Measurements from ENCODE around the gene RAB40C.

- no peak for TF ChIP-seq EP300 (IDR thresholded peaks at IDR 0.05)
- TF ChIP-seq CTCF (IDR thresholded peaks at IDR 0.05) = no peak
Measured at GRCh38 chr16:600781-601180, 10.9 kb downstream of the RAB40C start.

All from sigmoid colon (tissue), 4 donors.